IMR-90 (cell line): ENCODE measurements around the gene SERP2.

Experiments used
- CEBPB ChIP-seq: IDR thresholded peaks from 2 replicates; pipeline ENCODE4 v1.6.1; 2012; ENCODE audit warnings: low read depth, low read length, improper control_type of control experiment
- CTCF ChIP-seq: conservative IDR thresholded peaks from 2 replicates; pipeline ENCODE4 v1.5.1; 2012; ENCODE audit warnings: mild to moderate bottlenecking, low read depth, low read length, improper control_type of control experiment
- FOS ChIP-seq: fragments of 150-350 bp; IDR thresholded peaks from 2 replicates; pipeline ENCODE4 v1.6.1; 2016; ENCODE audit warnings: low read depth, low read length
- POLR2A ChIP-seq: IDR thresholded peaks from 2 replicates; pipeline ENCODE4 v1.6.1; 2012; ENCODE audit warnings: mild to moderate bottlenecking, low read depth, low read length
- RAD21 ChIP-seq: IDR thresholded peaks from 2 replicates; pipeline ENCODE4 v1.6.1; 2012; ENCODE audit warnings: low read length, improper control_type of control experiment
- RCOR1 ChIP-seq: IDR thresholded peaks from 2 replicates; pipeline ENCODE4 v1.6.1; 2012; ENCODE audit warnings: mild to moderate bottlenecking, low read length, improper control_type of control experiment; ENCODE audit not compliant: insufficient replicate concordance
- RFX5 ChIP-seq: IDR thresholded peaks from 2 replicates; pipeline ENCODE4 v1.8.0; 2012; ENCODE audit warnings: low read depth, mild to moderate bottlenecking, low read length, moderate library complexity
- USF2 ChIP-seq: fragments of 150-350 bp; IDR thresholded peaks from 2 replicates; pipeline ENCODE4 v1.6.1; 2017; ENCODE audit warnings: mild to moderate bottlenecking, antibody characterized with exemption, low read length, low read depth

- TF ChIP-seq POLR2A (no peak), RAD21 (no peak), CTCF (no peak), RFX5 (no peak), USF2 (no peak), FOS (no peak), CEBPB (no peak), RCOR1 (no peak)
These were observed 33.0 kb downstream of the SERP2 start for GRCh38 chr13:44406617-44407016.
